Brain microvascular endothelial cell (primary cell): ENCODE measurements around the gene RCBTB2.

Source experiments
- DNase-seq: peaks from one replicate; pipeline ENCODE4 v3.0.0-alpha.2; 2020
- H3K27ac ChIP-seq: fragments of 250-450 bp; sonication (Bioruptor Pico); 2 replicates; pipeline ENCODE4 v1.5.1; 2020; ENCODE audit warnings: mild to moderate bottlenecking, moderate library complexity
- H3K27me3 ChIP-seq: fragments of 250-450 bp; sonication (Bioruptor Pico); replicated peaks from 2 replicates; pipeline ENCODE4 v1.5.1; 2020; ENCODE audit warnings: mild to moderate bottlenecking
- H3K36me3 ChIP-seq: fragments of 250-450 bp; sonication (Bioruptor Pico); replicated peaks from 2 replicates; pipeline ENCODE4 v1.5.1; 2020; ENCODE audit warnings: mild to moderate bottlenecking
- H3K4me3 ChIP-seq: 2 replicates; pipeline ENCODE4 v1.5.1; 2011; ENCODE audit warnings: low read depth, mild to moderate bottlenecking, control low read depth, low read length, moderate library complexity
- in situ Hi-C: cut with HindIII; loops from 2 replicates; pipeline ENCODE4 v1.10.0; 2017; ENCODE audit warnings: low sequenced_read_pairs, low pct_ligation_motif_present
- TF ChIP-seq, protein P1 (sequence below): IDR thresholded peaks from 2 replicates; pipeline ENCODE4 v1.5.1; 2011; ENCODE audit warnings: low read depth, mild to moderate bottlenecking, moderate library complexity, low read length, control low read depth, inconsistent platforms; ENCODE audit errors: missing control alignments

RCBTB2 gene

DNA sequence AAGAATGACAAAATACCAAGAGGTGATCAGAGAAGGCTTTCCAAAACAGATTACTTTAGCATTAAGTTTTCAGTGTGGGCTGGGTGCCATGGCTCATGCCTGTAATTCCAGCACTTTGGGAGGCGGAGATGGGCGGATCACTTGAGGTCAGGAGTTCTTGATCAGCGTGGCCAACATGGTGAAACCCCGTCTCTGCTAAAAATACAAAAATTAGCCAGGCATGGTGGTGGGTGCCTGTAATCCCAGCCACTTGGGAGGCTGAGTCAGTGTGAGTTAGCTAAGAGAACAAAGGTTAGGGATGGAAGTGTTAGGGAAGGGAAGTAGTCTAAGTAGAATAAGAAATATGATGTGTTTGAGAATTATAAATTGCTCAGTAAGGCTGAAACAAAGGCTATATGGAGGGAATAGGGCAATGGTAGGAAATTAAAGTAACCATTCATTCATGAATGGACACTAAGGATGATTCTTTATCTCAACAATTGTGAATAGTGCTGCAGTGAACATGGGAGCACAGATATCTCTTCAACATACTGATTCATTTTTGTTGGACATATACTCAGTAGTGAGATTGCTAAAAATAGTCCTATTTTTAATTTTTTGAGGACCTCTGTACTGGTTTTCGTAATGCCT lies 3.9 kb upstream of the RCBTB2 start:
- TF ChIP-seq, protein P1, sequence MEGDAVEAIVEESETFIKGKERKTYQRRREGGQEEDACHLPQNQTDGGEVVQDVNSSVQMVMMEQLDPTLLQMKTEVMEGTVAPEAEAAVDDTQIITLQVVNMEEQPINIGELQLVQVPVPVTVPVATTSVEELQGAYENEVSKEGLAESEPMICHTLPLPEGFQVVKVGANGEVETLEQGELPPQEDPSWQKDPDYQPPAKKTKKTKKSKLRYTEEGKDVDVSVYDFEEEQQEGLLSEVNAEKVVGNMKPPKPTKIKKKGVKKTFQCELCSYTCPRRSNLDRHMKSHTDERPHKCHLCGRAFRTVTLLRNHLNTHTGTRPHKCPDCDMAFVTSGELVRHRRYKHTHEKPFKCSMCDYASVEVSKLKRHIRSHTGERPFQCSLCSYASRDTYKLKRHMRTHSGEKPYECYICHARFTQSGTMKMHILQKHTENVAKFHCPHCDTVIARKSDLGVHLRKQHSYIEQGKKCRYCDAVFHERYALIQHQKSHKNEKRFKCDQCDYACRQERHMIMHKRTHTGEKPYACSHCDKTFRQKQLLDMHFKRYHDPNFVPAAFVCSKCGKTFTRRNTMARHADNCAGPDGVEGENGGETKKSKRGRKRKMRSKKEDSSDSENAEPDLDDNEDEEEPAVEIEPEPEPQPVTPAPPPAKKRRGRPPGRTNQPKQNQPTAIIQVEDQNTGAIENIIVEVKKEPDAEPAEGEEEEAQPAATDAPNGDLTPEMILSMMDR: no peak
- Histone ChIP-seq H3K27me3 (no peaks in the 10 kb centered on the region), H3K4me3 (no peak overlapping the region), H3K27ac (no peak overlapping the region), H3K36me3 (no peaks in the 10 kb centered on the region)
- DNase-seq: no peak
- in situ Hi-C loops: no loop called here

DNA sequence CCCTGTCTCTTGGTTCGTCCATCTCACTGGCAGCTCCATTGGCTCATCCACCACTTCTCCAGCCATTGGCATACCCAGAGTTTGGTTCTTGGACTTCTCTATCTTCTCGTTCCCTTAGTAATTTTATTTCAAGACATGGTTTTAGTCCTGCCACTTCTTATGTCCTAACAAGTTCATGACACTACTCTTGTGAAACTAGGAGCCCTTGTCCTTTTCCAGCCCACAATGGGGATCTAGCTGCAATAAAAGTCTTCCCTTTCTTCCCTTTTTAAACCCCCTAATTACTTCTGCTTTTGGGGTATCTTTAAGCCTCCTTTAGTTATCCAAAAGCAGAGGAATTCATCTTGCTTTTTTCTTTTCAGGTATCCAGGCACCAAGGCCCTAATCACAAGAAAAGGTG lies 2.9 kb upstream of the RCBTB2 start:
- H3K27ac ChIP-seq: no peak overlapping the region

DNA sequence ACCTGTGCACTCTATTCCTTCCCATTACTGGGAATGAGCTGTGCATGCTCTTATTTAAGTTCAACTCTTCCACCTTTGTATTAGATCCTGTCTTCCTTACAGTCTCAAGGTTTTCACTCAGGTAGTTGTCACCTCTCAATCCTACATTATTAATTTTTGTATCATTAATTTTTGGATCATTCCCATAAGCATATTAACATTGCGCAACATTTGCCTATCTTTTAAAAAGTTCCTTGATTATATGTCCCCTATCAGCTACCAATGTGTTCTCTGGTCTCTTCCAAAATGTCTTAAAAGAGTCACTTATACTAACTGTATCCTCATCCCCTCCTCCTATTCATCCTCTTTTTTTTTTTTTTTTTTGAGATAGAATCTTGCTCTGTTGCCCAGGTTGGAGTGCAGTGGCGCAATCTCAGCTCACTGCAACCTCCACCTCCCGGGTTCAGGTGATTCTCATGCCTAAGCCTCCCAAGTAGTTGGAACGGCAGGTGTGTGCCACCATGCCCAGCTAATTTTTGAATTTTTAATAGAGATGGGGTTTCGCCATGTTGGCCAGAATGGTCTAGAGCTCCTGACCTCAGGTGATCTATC lies 2.1 kb upstream of the RCBTB2 start:
- Histone ChIP-seq H3K36me3 (no peaks in the 10 kb centered on the region), H3K27me3 (no peaks in the 10 kb centered on the region), H3K27ac (no peak overlapping the region), H3K4me3 (no peak overlapping the region)
- no peak for DNase-seq
- in situ Hi-C loops: no loop called here
- TF ChIP-seq, protein P1: no peak

More for the DNA sequence above, 2.9 kb upstream of the RCBTB2 start:
- Histone ChIP-seq H3K4me3 (no peak overlapping the region), H3K36me3 (no peaks in the 10 kb centered on the region), H3K27me3 (no peaks in the 10 kb centered on the region)
- DNase-seq: no peak
- in situ Hi-C loops: no loop called here
- TF ChIP-seq, protein P1: no peak

DNA sequence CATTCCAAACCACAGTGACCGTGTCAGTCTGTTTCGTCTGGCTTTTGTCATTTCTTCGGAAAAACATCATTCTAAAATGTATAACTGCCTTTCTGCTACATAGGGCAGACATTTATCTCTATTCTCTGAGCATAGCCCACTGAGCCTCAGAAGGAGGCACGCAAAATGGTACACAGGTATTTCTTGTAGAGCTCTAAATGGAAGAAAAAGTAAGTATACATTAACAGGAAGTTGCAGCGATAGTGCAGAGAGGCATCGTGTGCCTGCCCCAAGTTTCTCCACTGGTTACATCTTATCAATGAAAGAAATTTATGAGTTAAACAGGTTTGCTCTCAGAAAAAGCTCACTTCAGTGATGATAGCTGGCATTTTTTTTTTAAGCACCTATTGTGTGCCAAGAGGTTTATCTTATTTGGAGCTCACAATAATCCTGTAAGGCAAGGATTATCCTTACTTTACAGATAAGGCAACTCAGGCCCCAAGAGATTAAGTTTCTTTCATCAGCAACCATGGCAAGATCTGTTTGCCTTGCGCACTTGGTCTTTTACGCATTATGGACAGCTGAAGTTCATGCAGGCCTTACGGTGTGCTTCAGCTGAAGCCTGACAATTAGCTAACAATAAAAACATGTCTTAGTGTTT lies 1.2 kb upstream of the RCBTB2 start:
- no peak overlapping the region for H3K27ac ChIP-seq
- no peak overlapping the region for H3K4me3 ChIP-seq
- H3K27me3 ChIP-seq: no peaks in the 10 kb centered on the region
- in situ Hi-C loops: no loop called here
- no peaks in the 10 kb centered on the region for H3K36me3 ChIP-seq
- DNase-seq: no peak
- TF ChIP-seq, protein P1: no peak

DNA sequence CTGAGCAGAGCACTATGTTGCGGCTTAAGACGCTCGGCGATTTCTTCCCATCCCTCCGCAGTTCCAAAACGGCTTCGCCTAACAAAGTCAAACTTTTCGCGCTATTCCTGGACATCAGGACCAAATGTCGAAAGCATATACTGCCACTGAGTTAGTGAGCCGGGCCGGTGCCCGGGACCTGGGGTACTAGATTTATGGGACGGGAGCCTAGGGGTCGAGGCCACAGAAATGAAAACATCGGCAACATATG lies 699 bp downstream of the RCBTB2 start:
- no peaks in the 10 kb centered on the region for H3K27me3 ChIP-seq
- TF ChIP-seq, protein P1: no peak
- DNase-seq: no peak
- in situ Hi-C loops: no loop called here
- H3K36me3 ChIP-seq: no peaks in the 10 kb centered on the region
- H3K27ac ChIP-seq: peak overlapping the region; percentile 85
- H3K4me3 ChIP-seq: peak overlapping the region; percentile 96
